ENCODE results near the gene MYO9A.

The MYO9A gene

GRCh38 chr15:71853543-71853942 is 264.4 kb downstream of the MYO9A start:
- Histone ChIP-seq H3K27ac (ENCODE audit: low read depth in 2 of 2, low read length in 2 of 2) (no peak overlapping the region), H3K27me3 (ENCODE audit: control insufficient read depth in 2 of 2, insufficient read depth in 2 of 2, low read length in 2 of 2) (no peaks in the 10 kb centered on the region), H3K4me1 (ENCODE audit: control insufficient read depth in 2 of 2, insufficient read depth in 2 of 2, low read length in 2 of 2) (no peaks in the 10 kb centered on the region), H3K9me3 (ENCODE audit: control insufficient read depth in 2 of 2, low read length in 2 of 2) (no peaks in the 10 kb centered on the region), H3K4me3 (ENCODE audit: low read length in 2 of 2) (no peak overlapping the region), H3K36me3 (ENCODE audit: control insufficient read depth in 2 of 2, insufficient read depth in 2 of 2, low read length in 2 of 2) (peaks cover 20 to 28% of the 10 kb centered on the region in 2 donors), H3K9ac (ENCODE audit: low read depth in 1 of 2, low read length in 2 of 2) (no peak overlapping the region)

GRCh38 chr15:71844916-71845315 is 273.0 kb downstream of the MYO9A start:
- Histone ChIP-seq H3K4me3 (ENCODE audit: low read length in 2 of 2) (no peak overlapping the region), H3K27me3 (ENCODE audit: control insufficient read depth in 2 of 2, insufficient read depth in 2 of 2, low read length in 2 of 2) (no peaks in the 10 kb centered on the region), H3K27ac (ENCODE audit: low read depth in 2 of 2, low read length in 2 of 2) (no peak overlapping the region), H3K9me3 (ENCODE audit: control insufficient read depth in 2 of 2, low read length in 2 of 2) (no peaks in the 10 kb centered on the region), H3K4me1 (ENCODE audit: control insufficient read depth in 2 of 2, insufficient read depth in 2 of 2, low read length in 2 of 2) (no peaks in the 10 kb centered on the region), H3K36me3 (ENCODE audit: control insufficient read depth in 2 of 2, insufficient read depth in 2 of 2, low read length in 2 of 2) (peaks cover 17 to 21% of the 10 kb centered on the region in 2 donors), H3K9ac (ENCODE audit: low read depth in 1 of 2, low read length in 2 of 2) (no peak overlapping the region)

GRCh38 chr15:71841563-71841962 is 276.4 kb downstream of the MYO9A start:
- Histone ChIP-seq H3K27ac (ENCODE audit: low read depth in 2 of 2, low read length in 2 of 2) (no peak overlapping the region), H3K9me3 (ENCODE audit: control insufficient read depth in 2 of 2, low read length in 2 of 2) (no peaks in the 10 kb centered on the region), H3K9ac (ENCODE audit: low read depth in 1 of 2, low read length in 2 of 2) (no peak overlapping the region), H3K27me3 (ENCODE audit: control insufficient read depth in 2 of 2, insufficient read depth in 2 of 2, low read length in 2 of 2) (no peaks in the 10 kb centered on the region), H3K4me3 (ENCODE audit: low read length in 2 of 2) (no peak overlapping the region), H3K36me3 (ENCODE audit: control insufficient read depth in 2 of 2, insufficient read depth in 2 of 2, low read length in 2 of 2) (peaks cover 8 to 9% of the 10 kb centered on the region in 2 donors), H3K4me1 (ENCODE audit: control insufficient read depth in 2 of 2, insufficient read depth in 2 of 2, low read length in 2 of 2) (no peaks in the 10 kb centered on the region)

- H3K9me3 ChIP-seq (ENCODE audit: control insufficient read depth in 2 of 2, low read length in 2 of 2): no peaks in the 10 kb centered on the region
- H3K36me3 ChIP-seq (ENCODE audit: control insufficient read depth in 2 of 2, insufficient read depth in 2 of 2, low read length in 2 of 2): peaks cover 26 to 38% of the 10 kb centered on the region in 2 donors
- H3K4me1 ChIP-seq (ENCODE audit: control insufficient read depth in 2 of 2, insufficient read depth in 2 of 2, low read length in 2 of 2): no peaks in the 10 kb centered on the region
- H3K27ac ChIP-seq (ENCODE audit: low read depth in 2 of 2, low read length in 2 of 2): no peak overlapping the region
- no peak overlapping the region for H3K4me3 ChIP-seq (ENCODE audit: low read length in 2 of 2)
- H3K9ac ChIP-seq (ENCODE audit: low read depth in 1 of 2, low read length in 2 of 2): no peak overlapping the region
- H3K27me3 ChIP-seq (ENCODE audit: control insufficient read depth in 2 of 2, insufficient read depth in 2 of 2, low read length in 2 of 2): no peaks in the 10 kb centered on the region
Measured at GRCh38 chr15:71830981-71831380, 287.0 kb downstream of the MYO9A start.

GRCh38 chr15:71826196-71826595 is 291.8 kb downstream of the MYO9A start:
- no peak overlapping the region for H3K27ac ChIP-seq (ENCODE audit: low read depth in 2 of 2, low read length in 2 of 2)
- H3K9ac ChIP-seq (ENCODE audit: low read depth in 1 of 2, low read length in 2 of 2): no peak overlapping the region
- no peaks in the 10 kb centered on the region for H3K4me1 ChIP-seq (ENCODE audit: control insufficient read depth in 2 of 2, insufficient read depth in 2 of 2, low read length in 2 of 2)
- H3K4me3 ChIP-seq (ENCODE audit: low read length in 2 of 2): no peak overlapping the region
- H3K27me3 ChIP-seq (ENCODE audit: control insufficient read depth in 2 of 2, insufficient read depth in 2 of 2, low read length in 2 of 2): no peaks in the 10 kb centered on the region
- H3K9me3 ChIP-seq (ENCODE audit: control insufficient read depth in 2 of 2, low read length in 2 of 2): peaks cover 0 to 8% of the 10 kb centered on the region in 2 donors
- peaks cover 45 to 51% of the 10 kb centered on the region in 2 donors for H3K36me3 ChIP-seq (ENCODE audit: control insufficient read depth in 2 of 2, insufficient read depth in 2 of 2, low read length in 2 of 2)

GRCh38 chr15:71825021-71825730 is 292.8 kb downstream of the MYO9A start:
- Histone ChIP-seq H3K9me3 (ENCODE audit: control insufficient read depth in 2 of 2, low read length in 2 of 2) (peaks cover 3 to 8% of the 10 kb centered on the region in 2 donors), H3K27me3 (ENCODE audit: control insufficient read depth in 2 of 2, insufficient read depth in 2 of 2, low read length in 2 of 2) (no peaks in the 10 kb centered on the region), H3K4me1 (ENCODE audit: control insufficient read depth in 2 of 2, insufficient read depth in 2 of 2, low read length in 2 of 2) (no peaks in the 10 kb centered on the region), H3K4me3 (ENCODE audit: low read length in 2 of 2) (no peak overlapping the region), H3K9ac (ENCODE audit: low read depth in 1 of 2, low read length in 2 of 2) (no peak overlapping the region), H3K36me3 (ENCODE audit: control insufficient read depth in 2 of 2, insufficient read depth in 2 of 2, low read length in 2 of 2) (peaks cover 45 to 51% of the 10 kb centered on the region in 2 donors), H3K27ac (ENCODE audit: low read depth in 2 of 2, low read length in 2 of 2) (no peak overlapping the region)

- Histone ChIP-seq H3K4me3 (ENCODE audit: low read length in 2 of 2) (no peak overlapping the region), H3K27me3 (ENCODE audit: control insufficient read depth in 2 of 2, insufficient read depth in 2 of 2, low read length in 2 of 2) (no peaks in the 10 kb centered on the region), H3K9me3 (ENCODE audit: control insufficient read depth in 2 of 2, low read length in 2 of 2) (peaks cover 3 to 8% of the 10 kb centered on the region in 2 donors), H3K27ac (ENCODE audit: low read depth in 2 of 2, low read length in 2 of 2) (no peak overlapping the region), H3K9ac (ENCODE audit: low read depth in 1 of 2, low read length in 2 of 2) (no peak overlapping the region), H3K4me1 (ENCODE audit: control insufficient read depth in 2 of 2, insufficient read depth in 2 of 2, low read length in 2 of 2) (no peaks in the 10 kb centered on the region), H3K36me3 (ENCODE audit: control insufficient read depth in 2 of 2, insufficient read depth in 2 of 2, low read length in 2 of 2) (peaks cover 32 to 41% of the 10 kb centered on the region in 2 donors)
Measured at GRCh38 chr15:71823801-71824200, 294.1 kb downstream of the MYO9A start.

GRCh38 chr15:71822890-71823630 is 294.9 kb downstream of the MYO9A start:
- peaks cover 3 to 8% of the 10 kb centered on the region in 2 donors for H3K9me3 ChIP-seq (ENCODE audit: control insufficient read depth in 2 of 2, low read length in 2 of 2)

GRCh38 chr15:71821547-71822129 is 296.3 kb downstream of the MYO9A start:
- peaks cover 3 to 8% of the 10 kb centered on the region in 2 donors for H3K9me3 ChIP-seq (ENCODE audit: control insufficient read depth in 2 of 2, low read length in 2 of 2)
- H3K9ac ChIP-seq (ENCODE audit: low read depth in 1 of 2, low read length in 2 of 2): no peak overlapping the region
- peaks cover 13 to 32% of the 10 kb centered on the region in 2 donors for H3K36me3 ChIP-seq (ENCODE audit: control insufficient read depth in 2 of 2, insufficient read depth in 2 of 2, low read length in 2 of 2)
- H3K4me3 ChIP-seq (ENCODE audit: low read length in 2 of 2): no peak overlapping the region
- H3K27ac ChIP-seq (ENCODE audit: low read depth in 2 of 2, low read length in 2 of 2): no peak overlapping the region
- no peaks in the 10 kb centered on the region for H3K27me3 ChIP-seq (ENCODE audit: control insufficient read depth in 2 of 2, insufficient read depth in 2 of 2, low read length in 2 of 2)
- no peaks in the 10 kb centered on the region for H3K4me1 ChIP-seq (ENCODE audit: control insufficient read depth in 2 of 2, insufficient read depth in 2 of 2, low read length in 2 of 2)

More at GRCh38 chr15:71822890-71823630, 294.9 kb downstream of the MYO9A start:
- H3K27ac ChIP-seq (ENCODE audit: low read depth in 2 of 2, low read length in 2 of 2): no peak overlapping the region
- no peak overlapping the region for H3K4me3 ChIP-seq (ENCODE audit: low read length in 2 of 2)
- peaks cover 26 to 41% of the 10 kb centered on the region in 2 donors for H3K36me3 ChIP-seq (ENCODE audit: control insufficient read depth in 2 of 2, insufficient read depth in 2 of 2, low read length in 2 of 2)
- no peak overlapping the region for H3K9ac ChIP-seq (ENCODE audit: low read depth in 1 of 2, low read length in 2 of 2)
- no peaks in the 10 kb centered on the region for H3K27me3 ChIP-seq (ENCODE audit: control insufficient read depth in 2 of 2, insufficient read depth in 2 of 2, low read length in 2 of 2)
- no peaks in the 10 kb centered on the region for H3K4me1 ChIP-seq (ENCODE audit: control insufficient read depth in 2 of 2, insufficient read depth in 2 of 2, low read length in 2 of 2)

GRCh38 chr15:71820127-71820526 is 297.8 kb downstream of the MYO9A start:
- Histone ChIP-seq H3K27me3 (ENCODE audit: control insufficient read depth in 2 of 2, insufficient read depth in 2 of 2, low read length in 2 of 2) (no peaks in the 10 kb centered on the region), H3K36me3 (ENCODE audit: control insufficient read depth in 2 of 2, insufficient read depth in 2 of 2, low read length in 2 of 2) (peaks cover 3 to 22% of the 10 kb centered on the region in 2 donors), H3K9me3 (ENCODE audit: control insufficient read depth in 2 of 2, low read length in 2 of 2) (peaks cover 3 to 8% of the 10 kb centered on the region in 2 donors), H3K27ac (ENCODE audit: low read depth in 2 of 2, low read length in 2 of 2) (no peak overlapping the region), H3K4me3 (ENCODE audit: low read length in 2 of 2) (no peak overlapping the region), H3K9ac (ENCODE audit: low read depth in 1 of 2, low read length in 2 of 2) (no peak overlapping the region), H3K4me1 (ENCODE audit: control insufficient read depth in 2 of 2, insufficient read depth in 2 of 2, low read length in 2 of 2) (no peaks in the 10 kb centered on the region)
